GM12878 (cell line): ENCODE measurements around the gene FAM222B. TPM values are rescaled to one million over a fixed set of nuclear protein-coding genes. Genes with fewer than 3 reads are reported as not detected.

ENCODE experiments used
- ATF2 ChIP-seq: IDR thresholded peaks from 2 replicates; pipeline ENCODE4 v1.6.1; 2012; ENCODE audit warnings: low read length, inconsistent platforms
- ATF3 ChIP-seq: IDR thresholded peaks from 2 replicates; pipeline ENCODE4 v1.6.1; 2011; ENCODE audit warnings: low read depth, mild to moderate bottlenecking, low read length, moderate library complexity, borderline replicate concordance; ENCODE audit errors: extremely low read depth
- ATF7 ChIP-seq: fragments of 450-650 bp; IDR thresholded peaks from 2 replicates; pipeline ENCODE4 v1.6.1; 2016; ENCODE audit warnings: low read depth, mild to moderate bottlenecking
- BMI1 ChIP-seq: fragments of 450-650 bp; IDR thresholded peaks from 2 replicates; pipeline ENCODE4 v1.6.1; 2016; ENCODE audit warnings: mild to moderate bottlenecking, moderate library complexity, borderline replicate concordance
- CHD2 ChIP-seq: IDR thresholded peaks from 2 replicates; pipeline ENCODE4 v1.6.1; 2011; ENCODE audit warnings: low read depth, low read length, improper control_type of control experiment, borderline replicate concordance
- CHD4 ChIP-seq: fragments of 200-600 bp; sonication (generic); IDR thresholded peaks from 2 replicates; pipeline ENCODE4 v1.6.1; 2016; ENCODE audit warnings: mild to moderate bottlenecking
- CTCF ChIP-seq, 3 experiments: IDR thresholded peaks in 2 of 3; conservative IDR thresholded peaks in 1 of 3; 2 replicates each; pipeline ENCODE4 v1.5.1; 2011; ENCODE audit warnings: low read depth in 3 of 3, low read length in 3 of 3, mild to moderate bottlenecking in 3 of 3, control low read depth in 2 of 3, moderate library complexity in 2 of 3, inconsistent platforms in 1 of 3, mixed read lengths in 1 of 3; ENCODE audit not compliant: control insufficient read depth in 2 of 3, insufficient read depth in 1 of 3; ENCODE audit errors: extremely low read depth in 1 of 3
- HCFC1 ChIP-seq: fragments of 150-350 bp; IDR thresholded peaks from 2 replicates; pipeline ENCODE4 v1.6.1; 2014; ENCODE audit warnings: low read length
- HDGF ChIP-seq: fragments of 450-650 bp; IDR thresholded peaks from 2 replicates; pipeline ENCODE4 v1.6.1; 2016; ENCODE audit warnings: antibody characterized with exemption
- JUND ChIP-seq: IDR thresholded peaks from 2 replicates; pipeline ENCODE4 v1.6.1; 2012; ENCODE audit warnings: low read depth, mild to moderate bottlenecking, low read length, improper control_type of control experiment, moderate library complexity
- MEF2A ChIP-seq: IDR thresholded peaks from 2 replicates; pipeline ENCODE4 v1.6.1; 2011; ENCODE audit warnings: low read depth, mild to moderate bottlenecking, low read length, moderate library complexity; ENCODE audit not compliant: insufficient read depth
- MEF2B ChIP-seq: fragments of 450-650 bp; IDR thresholded peaks from 2 replicates; pipeline ENCODE4 v1.6.1; 2018; ENCODE audit warnings: mild to moderate bottlenecking, moderate library complexity; ENCODE audit not compliant: partially characterized antibody, poor library complexity, severe bottlenecking
- NFYB ChIP-seq: IDR thresholded peaks from 2 replicates; pipeline ENCODE4 v1.6.1; 2011; ENCODE audit warnings: low read depth, mild to moderate bottlenecking, low read length, improper control_type of control experiment, moderate library complexity; ENCODE audit not compliant: insufficient read depth
- NR2C1 ChIP-seq: fragments of 450-650 bp; IDR thresholded peaks from 2 replicates; pipeline ENCODE4 v1.6.1; 2017; ENCODE audit warnings: antibody characterized with exemption, mild to moderate bottlenecking, moderate library complexity
- POLR2AphosphoS5 ChIP-seq: IDR thresholded peaks from 2 replicates; pipeline ENCODE4 v1.6.1; 2011; ENCODE audit warnings: mild to moderate bottlenecking, low read length, inconsistent platforms
- POU2F2 ChIP-seq: IDR thresholded peaks from 3 replicates; pipeline ENCODE4 v1.6.1; 2011; ENCODE audit warnings: low read depth, mild to moderate bottlenecking, low read length, borderline replicate concordance
- SMARCA5 ChIP-seq: fragments of 450-650 bp; IDR thresholded peaks from 2 replicates; pipeline ENCODE4 v1.6.1; 2017; ENCODE audit warnings: mild to moderate bottlenecking
- SPI1 ChIP-seq: IDR thresholded peaks from 2 replicates; pipeline ENCODE4 v1.6.1; 2011; ENCODE audit warnings: low read depth, mild to moderate bottlenecking, low read length, moderate library complexity, borderline replicate concordance; ENCODE audit not compliant: insufficient read depth
- SREBF2 ChIP-seq: IDR thresholded peaks from 2 replicates; pipeline ENCODE4 v1.6.1; 2012; ENCODE audit warnings: mild to moderate bottlenecking, low read length
- SUPT20H ChIP-seq: IDR thresholded peaks from 2 replicates; pipeline ENCODE4 v1.6.1; 2011; ENCODE audit warnings: low read depth, mild to moderate bottlenecking, low read length, moderate library complexity, borderline replicate concordance; ENCODE audit not compliant: control insufficient read depth
- WRNIP1 ChIP-seq: IDR thresholded peaks from 2 replicates; pipeline ENCODE4 v1.6.1; 2011; ENCODE audit warnings: low read depth, low read length, improper control_type of control experiment, borderline replicate concordance
- ZNF274 ChIP-seq: IDR thresholded peaks from one replicate; pipeline ENCODE4 v1.8.0; 2011; ENCODE audit not compliant: insufficient read length, insufficient read depth
- ZNF384 ChIP-seq: IDR thresholded peaks from 2 replicates; pipeline ENCODE4 v1.6.1; 2012; ENCODE audit warnings: low read depth, mild to moderate bottlenecking, low read length, improper control_type of control experiment, borderline replicate concordance
- ZNF622 ChIP-seq: fragments of 450-650 bp; IDR thresholded peaks from 2 replicates; pipeline ENCODE4 v1.6.1; 2017; ENCODE audit warnings: mild to moderate bottlenecking, inconsistent platforms
- polyA plus RNA-seq, 11 experiments: library from polyadenylated mRNA; depleted of rRNA in 4 of 11; unstranded in 6 of 11; stranded (reverse) in 5 of 11; fragments of >200 nt; fragmentation: Nextera tagmentation in 4 of 11; fragmentation: Illumina TruSeq in 1 of 11; extraction: Ambion mirVana in 4 of 11; extraction: Trizol in 1 of 11; gene quantifications; 1 replicate in 1 of 11; 2 replicates in 10 of 11; pipeline versions ENCODE4 v1.2.1 to v1.2.3, GENCODE V29; 2011 to 2016; ENCODE audit warnings: inconsistent platforms in 2 of 11, missing spikeins in 2 of 11, low read depth in 1 of 11
- total RNA-seq, 4 experiments: library from RNA; depleted of rRNA in 3 of 4; stranded (reverse); fragments of >200 nt in 3 of 4; fragmentation: Illumina TruSeq in 1 of 4; extraction: Trizol in 1 of 4; gene quantifications; 2 replicates each; pipeline versions ENCODE4 v1.2.1 to v1.2.3, GENCODE V29; 2013 to 2021
- TF ChIP-seq, protein P1 (sequence below): fragments of 450-650 bp; IDR thresholded peaks from 2 replicates; pipeline ENCODE4 v1.6.1; 2017; ENCODE audit warnings: mild to moderate bottlenecking

The FAM222B gene
- total and polyA plus RNA-seq, 10 of the 15 experiments (the other 5 are each of a cell fraction or from before 2014, with no cell fraction given) = 2.8 to 18.3 (median 6.4) TPM

GRCh38 chr17:28737770-28738679 is 104.6 kb downstream of the FAM222B start (continued):
- peak; percentile 96 for TF ChIP-seq CHD2
- TF ChIP-seq MEF2A = 0 out of 2 replicates have a peak, but pooled peaks have one; percentile 29
- TF ChIP-seq SPI1 = no peak
- TF ChIP-seq ZNF384 = no peak
- TF ChIP-seq WRNIP1 = no peak; the same call in 1 of the 2 replicates
- TF ChIP-seq BMI1 = no peak
- TF ChIP-seq HDGF = peak; percentile 80
- TF ChIP-seq NR2C1 = peak; percentile 64
- no peak for TF ChIP-seq ZNF274
- no peak for TF ChIP-seq ATF7
- peak; percentile 72; the same call in 1 of the 2 replicates for TF ChIP-seq SMARCA5
- TF ChIP-seq MEF2B = peak; percentile 39
- peak; percentile 95 for TF ChIP-seq POLR2AphosphoS5
- no peak for TF ChIP-seq CHD4
- TF ChIP-seq ATF2 = no peak
- TF ChIP-seq JUND = 0 out of 2 replicates have a peak, but pooled peaks have one; percentile 7
- TF ChIP-seq, protein P1, sequence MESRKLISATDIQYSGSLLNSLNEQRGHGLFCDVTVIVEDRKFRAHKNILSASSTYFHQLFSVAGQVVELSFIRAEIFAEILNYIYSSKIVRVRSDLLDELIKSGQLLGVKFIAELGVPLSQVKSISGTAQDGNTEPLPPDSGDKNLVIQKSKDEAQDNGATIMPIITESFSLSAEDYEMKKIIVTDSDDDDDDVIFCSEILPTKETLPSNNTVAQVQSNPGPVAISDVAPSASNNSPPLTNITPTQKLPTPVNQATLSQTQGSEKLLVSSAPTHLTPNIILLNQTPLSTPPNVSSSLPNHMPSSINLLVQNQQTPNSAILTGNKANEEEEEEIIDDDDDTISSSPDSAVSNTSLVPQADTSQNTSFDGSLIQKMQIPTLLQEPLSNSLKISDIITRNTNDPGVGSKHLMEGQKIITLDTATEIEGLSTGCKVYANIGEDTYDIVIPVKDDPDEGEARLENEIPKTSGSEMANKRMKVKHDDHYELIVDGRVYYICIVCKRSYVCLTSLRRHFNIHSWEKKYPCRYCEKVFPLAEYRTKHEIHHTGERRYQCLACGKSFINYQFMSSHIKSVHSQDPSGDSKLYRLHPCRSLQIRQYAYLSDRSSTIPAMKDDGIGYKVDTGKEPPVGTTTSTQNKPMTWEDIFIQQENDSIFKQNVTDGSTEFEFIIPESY = no peak
- TF ChIP-seq ATF3 = no peak
- no peak for TF ChIP-seq ZNF622
- TF ChIP-seq POU2F2 = 0 out of 3 replicates have a peak, but pooled peaks have one; percentile 59
- TF ChIP-seq SREBF2 = no peak
- TF ChIP-seq HCFC1 = no peak
- TF ChIP-seq SUPT20H = no peak
- no peak for TF ChIP-seq CTCF (IDR thresholded peaks at IDR 0.05 in 2 of 3, conservative IDR thresholded peaks at IDR 0.05 in 1 of 3; ENCODE audit: control insufficient read depth in 2 of 3, extremely low read depth in 1 of 3, insufficient read depth in 1 of 3, low read depth in 3 of 3, low read length in 3 of 3)
- no peak for TF ChIP-seq NFYB
